Stimulated activated CD4-positive, alpha-beta T cell treated with anti-CD3 and anti-CD28 coated beads, Interleukin-15, amount 100 ng/mL, for 1 hour (primary cell): ENCODE data around the gene FIG4.
"Not testable (repeated sequence)": the region's sequence is repeated elsewhere in the genome, so short reads cannot be mapped to it uniquely, and the experiment has no call there.

Experiments used
- DNase-seq, 2 donors: peaks; one replicate each; pipeline ENCODE4 v3.0.0-alpha.2; 2020; ENCODE audit warnings: low read depth in 1 of 2, low spot score in 1 of 2

Gene FIG4

DNA sequence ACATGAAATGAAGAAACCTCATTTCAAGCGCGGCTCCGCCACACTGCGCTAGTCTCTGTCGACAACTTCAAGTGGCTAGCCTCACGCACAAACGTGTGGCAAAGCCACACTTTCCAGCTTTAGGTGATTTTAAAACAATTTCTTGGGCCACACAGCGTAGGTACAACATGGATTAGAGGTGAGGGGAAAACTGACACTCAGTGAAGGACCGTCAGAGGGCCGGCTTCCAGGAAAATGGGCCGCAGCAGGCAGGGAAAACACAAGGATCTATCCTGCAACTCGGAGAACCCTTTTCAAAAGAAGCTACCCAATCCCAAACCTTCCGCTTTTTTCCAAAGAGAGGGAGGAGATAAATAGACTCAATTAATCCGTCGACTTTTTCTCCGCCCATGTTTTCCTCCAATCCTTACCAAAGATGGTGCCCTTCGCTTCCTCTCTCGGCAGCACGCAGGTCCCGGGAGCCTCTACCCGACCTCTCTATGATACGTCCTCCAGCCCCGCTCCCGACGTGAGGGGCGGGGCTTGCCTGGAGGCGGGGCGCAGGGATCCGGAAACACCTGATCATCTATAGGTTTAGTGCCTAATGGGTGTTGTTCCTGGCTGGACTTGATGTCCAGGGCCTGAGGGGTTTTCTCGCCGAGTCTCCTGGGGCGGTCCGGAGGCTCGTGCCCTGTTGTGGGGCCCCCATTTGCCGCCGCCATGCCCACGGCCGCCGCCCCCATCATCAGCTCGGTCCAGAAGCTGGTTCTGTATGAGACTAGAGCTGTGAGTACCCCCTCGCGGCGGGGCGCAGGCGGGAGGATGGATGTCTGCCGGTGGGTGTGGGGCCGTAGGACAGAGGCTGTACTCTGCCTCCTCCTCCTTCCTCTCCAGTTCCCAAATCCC is at the start of gene FIG4, which contains the start of gene AK9:
TSS of gene FIG4 (plus strand) at position 560 of the 885 bp plus-strand sequence. CDS start at position 700, 140 bp downstream.
TSS of gene AK9 (minus strand) at position 466 of the 885 bp plus-strand sequence. CDS start 15,457 bp downstream, outside the sequence.
- DNase-seq: peak; percentile 78 to 84

DNA sequence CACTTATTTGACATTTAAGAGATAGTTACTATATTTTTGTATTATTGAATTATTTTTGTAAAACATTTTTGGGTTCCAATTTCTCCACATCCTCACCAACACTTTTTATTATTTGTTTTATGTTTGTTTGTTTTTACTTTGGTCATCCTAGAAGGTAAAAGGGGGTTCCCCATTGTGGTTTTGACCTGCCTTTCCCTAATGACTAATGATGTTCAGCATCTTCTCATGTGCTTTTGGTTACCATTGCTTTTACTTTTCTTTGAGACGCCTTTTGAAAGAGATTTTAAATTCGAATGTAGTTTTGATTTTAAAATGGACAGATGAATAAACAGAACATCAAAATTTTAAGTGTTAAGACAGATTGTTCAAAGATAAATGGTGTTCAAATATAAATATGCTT is 47.0 kb upstream of the FIG4 start:
- DNase-seq: no peak

DNA sequence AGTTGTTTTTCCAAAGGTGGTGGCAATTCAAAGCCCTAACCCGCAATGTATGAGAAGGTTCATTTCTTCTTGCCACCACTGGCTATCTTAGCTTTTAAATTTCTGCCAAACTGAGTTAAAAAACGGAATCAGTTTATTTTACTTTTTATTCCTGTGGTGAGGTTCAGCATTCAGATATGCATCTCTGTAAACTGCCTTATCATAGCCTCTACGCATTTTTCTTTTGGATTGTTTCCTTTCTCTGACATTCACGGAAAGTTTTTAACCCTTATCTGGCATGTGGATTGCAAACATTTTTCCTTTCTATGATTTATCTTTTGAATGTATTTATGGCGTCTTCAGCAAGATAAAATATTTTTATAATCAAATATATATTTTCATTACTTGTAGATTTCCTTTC is 37.8 kb upstream of the FIG4 start:
- no peak for DNase-seq

DNA sequence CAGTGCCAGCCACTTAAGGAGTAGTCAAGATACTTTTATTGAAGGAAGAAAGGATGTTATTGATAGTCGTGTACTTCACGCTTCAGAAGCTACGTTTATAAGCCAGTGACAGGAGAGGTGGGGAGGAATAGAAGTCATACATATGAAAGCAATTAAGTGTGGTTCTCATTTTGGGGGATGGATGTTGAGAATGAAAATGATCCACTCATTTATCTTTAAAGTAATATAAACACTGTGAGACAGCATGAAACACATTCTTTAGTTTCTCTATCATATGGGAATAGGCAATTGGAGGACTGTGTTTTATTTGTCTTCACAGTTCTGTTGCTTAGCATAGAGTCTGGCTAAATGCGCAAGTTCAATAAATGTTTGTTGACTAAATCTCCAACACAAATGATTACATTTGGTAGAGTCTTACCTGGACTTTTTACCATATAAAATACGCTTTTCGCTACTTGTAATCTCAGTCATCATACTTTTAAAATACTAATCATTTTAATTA is 35.3 kb upstream of the FIG4 start:
- no peak for DNase-seq

DNA sequence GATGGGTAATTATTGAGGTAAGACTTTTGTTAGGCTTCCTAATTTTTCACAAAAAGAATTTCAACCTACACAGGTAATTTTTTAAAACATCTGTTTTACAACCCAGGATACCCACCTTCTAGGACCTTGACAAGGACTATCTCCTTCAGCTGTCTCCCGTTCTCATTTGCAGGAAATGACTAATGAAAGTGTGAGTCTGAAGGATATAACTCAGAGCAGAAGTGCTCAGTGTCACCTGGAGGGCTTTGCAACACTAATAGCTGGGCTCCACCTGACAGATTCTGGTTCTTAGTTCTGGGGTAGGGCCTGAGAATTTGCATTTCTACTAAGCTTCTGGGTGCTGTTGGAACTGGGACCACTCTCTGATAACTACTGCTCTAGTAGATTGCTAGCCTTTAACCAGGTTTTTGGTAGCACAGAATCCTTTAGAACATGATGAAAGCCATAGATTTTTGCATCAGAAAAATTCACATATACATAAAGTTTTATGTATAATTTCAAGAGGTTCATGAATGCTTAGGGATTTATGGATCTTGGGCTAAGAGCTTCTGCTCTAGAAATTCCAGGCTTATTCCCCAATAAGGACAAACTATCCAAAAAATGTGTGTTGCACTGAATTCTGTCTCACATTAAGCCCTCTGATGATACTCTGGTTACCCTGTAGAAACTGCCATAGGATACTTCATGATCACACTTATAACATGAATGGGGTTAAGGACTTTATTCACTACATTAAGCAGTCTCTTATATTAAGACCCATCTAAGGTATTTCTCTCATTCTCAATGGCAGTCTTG is 30.4 kb upstream of the FIG4 start:
- no peak for DNase-seq

DNA sequence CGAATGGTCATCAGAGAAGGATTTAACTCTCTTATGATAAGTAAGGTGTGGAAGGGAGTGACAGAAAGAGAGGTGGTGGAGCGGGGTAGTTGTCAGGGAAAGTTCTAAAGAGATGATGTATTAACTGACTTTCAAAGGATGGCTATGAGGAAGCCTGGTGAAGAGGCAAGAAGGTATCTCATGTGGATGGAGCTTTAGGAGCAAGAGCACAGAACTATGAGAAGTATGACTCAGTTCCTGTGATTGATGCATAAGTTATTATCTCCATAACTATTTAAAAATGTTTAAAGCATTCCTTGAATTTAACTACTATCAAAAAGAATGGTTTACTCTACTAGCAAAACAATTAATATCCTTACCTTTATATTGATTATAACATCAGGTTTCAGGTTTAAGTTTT is 28.9 kb upstream of the FIG4 start:
- no peak for DNase-seq

DNA sequence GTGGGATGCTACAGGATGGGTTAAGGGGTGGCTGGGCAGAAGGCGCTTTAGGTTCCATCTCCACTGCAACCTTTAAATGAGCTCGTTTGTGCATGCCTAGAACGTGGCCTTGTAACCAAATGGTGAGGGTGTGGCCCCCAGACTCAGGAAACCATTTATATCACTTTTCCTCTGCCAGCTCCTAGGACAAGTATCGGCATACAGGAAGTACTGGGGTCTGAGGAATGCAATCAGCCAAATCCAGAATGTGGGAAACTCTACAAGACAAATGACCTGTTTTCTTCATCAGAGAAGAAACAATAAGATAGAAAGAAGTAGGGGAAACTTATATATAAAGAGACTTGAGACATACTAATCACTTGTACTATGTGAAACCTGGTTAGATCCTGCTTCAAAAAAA is 21.3 kb upstream of the FIG4 start:
- DNase-seq: no peak

DNA sequence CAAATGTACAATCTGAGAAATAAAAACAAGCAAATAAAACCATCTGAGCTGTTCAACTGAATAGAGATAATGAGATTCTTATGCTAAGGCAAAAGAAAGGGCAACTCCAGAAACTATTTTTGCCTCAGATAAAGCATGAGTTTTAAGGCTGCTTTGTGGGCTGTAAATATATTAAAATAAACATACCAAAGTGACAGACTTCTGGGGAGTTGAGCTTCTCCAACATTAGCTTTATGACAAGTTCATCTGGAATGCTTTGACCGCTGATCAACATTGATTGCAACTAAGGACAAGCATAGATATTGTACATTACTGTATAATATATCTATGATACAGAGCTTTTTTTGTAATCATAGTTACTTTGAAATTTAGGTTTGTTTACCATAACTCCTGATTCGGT is 19.4 kb upstream of the FIG4 start:
- no peak for DNase-seq

DNA sequence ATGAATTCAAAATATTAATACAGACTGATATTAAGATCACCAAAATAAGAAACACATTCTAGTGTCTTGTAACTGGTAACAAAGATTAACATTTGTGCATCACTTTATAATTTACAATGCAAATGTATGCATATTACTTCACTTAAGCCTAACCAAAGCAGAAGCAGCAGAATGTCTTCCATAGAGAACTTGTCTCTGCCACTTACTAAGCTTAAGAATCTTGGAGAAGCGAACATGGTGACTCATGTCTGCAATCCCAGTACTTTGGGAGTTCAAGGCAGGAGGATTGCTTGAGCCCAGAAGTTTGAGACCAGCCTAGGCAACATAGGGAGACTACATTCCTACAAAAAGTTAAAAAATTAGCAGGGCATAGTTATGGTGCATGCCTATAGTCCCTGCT is 18.9 kb upstream of the FIG4 start:
- DNase-seq: no peak

DNA sequence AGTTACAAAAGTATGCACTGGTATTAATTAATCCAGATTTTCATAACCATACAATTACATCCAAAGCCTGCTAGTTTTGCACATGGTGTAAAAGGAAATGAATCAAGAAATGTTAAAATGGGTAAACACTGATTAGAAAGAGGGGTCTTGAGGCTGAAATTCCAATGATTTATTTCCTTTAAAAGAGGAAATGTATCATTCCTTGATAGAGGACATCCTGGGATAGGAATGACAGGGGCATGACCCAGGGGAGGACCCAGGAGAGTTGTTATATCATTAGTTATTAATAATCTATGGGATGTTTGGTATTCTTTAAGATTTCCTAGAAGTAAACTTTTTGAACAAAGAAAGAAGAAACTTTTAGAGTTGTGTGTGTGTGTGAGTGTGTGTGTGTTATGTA is 18.3 kb upstream of the FIG4 start:
- DNase-seq: no peak

DNA sequence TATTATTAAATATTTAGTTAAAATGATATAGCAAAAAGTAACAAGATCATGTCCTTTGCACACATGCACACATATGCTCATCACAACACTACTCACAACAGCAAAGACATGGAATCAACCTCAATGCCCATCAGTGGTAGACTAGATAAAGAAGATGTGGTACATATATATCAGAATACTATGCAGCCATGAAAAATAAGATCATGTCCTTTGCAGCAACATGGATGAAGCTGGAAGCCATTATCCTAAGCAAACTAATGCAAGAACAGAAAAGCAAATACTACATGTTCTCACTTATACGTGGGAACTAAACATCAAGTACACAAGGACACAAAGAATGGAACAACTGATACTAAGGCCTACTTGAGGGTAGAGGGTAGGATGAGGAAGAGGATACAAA is 14.4 kb upstream of the FIG4 start:
- DNase-seq: no peak

DNA sequence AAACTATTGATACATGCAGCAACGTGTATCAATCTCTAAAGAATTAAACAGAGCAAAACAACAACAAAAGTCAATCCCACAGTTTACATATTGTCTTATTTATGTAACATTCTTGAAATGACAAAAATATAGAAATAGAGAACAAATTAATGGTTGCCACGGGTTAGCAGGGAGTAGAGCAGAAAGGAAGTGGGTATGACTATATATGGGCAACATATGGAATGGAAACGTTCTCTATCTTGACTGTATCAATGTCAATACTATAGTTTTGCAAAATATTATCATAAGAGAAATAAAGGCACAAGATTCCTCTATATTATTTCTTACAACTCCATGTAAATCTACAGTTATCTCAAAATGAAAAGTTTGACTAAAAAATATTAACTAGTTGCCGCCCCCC is 12.9 kb upstream of the FIG4 start:
- no peak for DNase-seq

DNA sequence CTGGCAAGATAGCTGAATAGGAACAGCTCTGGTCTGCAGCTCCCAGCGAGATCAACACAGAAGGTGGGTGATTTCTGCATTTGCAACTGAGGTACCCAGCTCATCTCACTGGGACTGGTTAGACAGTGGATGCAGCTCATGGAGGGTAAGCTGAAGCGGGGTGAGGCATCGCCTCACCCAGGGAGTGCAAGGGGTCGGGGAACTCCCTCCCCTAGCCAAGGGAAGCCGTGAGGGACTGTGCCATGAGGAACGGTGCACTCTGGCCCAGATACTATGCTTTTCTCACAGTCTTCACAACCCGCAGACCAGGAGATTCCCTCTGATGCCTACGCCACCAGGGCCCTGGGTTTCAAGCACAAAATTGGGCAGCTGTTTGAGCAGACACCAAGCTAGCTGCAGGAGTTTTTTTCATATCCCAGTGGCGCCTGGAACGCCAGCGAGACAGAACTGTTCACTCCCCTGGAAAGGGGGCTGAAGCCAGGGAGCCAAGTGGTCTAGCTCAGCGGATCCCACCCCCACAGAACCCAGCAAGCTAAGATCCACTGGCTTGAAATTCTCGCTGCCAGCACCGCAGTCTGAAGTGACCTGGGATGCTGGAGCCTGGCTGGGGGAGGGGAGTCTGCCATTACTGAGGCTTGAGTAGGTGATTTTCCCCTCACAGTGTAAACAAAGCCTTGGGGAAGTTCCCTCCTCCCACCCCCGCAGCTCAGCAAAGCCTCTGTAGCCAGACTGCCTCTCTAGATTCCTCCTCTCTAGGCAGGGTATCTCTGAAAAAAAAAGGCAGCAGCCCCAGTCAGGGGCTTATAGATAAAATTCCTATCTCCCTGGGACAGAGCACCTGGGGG is 12.2 kb upstream of the FIG4 start:
- DNase-seq: not testable (repeated sequence)

DNA sequence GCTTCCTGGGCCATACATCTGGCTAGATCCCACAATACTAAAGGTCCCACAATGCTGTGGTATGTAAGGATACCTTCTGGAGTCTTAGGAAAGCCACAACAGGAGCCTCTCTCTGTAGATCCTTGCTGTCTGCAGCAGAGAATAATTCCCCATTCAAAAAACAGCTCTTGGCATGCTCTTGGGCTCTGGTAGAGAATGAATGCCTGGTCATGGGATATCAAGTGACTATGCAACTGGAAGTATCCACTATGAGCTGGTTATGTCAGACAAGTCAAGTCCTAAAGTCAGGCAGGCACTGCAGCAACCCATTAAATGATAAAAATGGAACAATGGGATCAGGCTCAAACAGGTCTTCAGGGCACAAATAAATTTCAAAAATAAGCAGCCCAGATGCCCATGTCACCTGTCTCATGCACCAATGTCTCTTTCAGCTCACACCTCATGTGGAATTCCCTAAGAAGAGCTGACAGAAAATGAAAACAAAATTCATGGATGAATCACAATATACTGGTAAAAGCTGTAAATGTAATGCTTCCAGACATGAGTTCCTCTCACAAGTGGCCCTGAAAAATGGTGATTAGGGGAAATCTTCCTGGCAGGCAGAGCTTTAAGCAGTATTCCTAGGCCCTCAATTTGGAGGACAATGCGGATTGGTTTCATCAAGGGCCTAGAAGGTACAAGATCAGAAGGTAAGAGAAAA is 4.4 kb upstream of the FIG4 start:
- DNase-seq: no peak

DNA sequence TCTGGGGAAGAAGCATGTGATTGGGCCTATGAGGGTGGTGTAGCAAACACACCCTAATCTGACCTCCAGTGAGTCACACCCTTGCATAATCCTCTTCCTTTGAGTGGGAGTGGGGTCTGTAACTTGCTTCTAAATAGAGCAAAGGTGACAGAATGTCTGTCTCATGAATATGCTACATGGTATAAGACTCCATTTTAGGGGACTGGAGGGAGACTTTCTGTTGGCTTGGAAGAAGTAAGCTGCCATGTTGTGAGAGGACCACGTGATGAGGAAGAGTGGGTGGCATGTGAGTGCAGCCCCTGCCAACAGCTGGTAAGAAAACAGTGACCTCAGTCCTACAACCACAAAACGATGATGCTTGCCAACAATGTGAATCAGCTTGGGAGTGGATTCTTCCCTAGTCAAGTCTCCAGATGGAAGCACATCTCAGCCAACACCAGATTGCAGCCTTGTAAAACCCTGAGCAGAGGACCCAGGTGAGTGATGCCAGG is 3.8 kb upstream of the FIG4 start:
- DNase-seq: no peak

DNA sequence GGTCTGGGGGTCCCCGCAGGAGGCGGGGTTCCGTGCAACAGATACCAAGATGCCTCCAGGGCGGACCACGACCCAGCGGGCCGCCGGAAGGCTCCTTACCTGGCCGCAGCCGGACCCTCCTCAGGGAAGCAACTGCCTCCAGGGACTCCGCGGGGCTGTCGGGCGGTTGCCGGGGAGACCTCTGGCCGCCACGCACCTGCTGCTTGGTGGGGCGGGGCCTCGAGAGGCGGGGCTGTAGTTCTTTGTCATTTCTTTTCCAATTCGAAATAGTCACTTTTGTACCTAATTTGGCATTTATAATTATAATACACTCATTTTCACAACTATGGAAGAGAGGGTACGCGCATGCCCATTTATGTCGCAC is 741 bp upstream of the FIG4 start:
- peak; percentile 34 to 48 for DNase-seq

DNA sequence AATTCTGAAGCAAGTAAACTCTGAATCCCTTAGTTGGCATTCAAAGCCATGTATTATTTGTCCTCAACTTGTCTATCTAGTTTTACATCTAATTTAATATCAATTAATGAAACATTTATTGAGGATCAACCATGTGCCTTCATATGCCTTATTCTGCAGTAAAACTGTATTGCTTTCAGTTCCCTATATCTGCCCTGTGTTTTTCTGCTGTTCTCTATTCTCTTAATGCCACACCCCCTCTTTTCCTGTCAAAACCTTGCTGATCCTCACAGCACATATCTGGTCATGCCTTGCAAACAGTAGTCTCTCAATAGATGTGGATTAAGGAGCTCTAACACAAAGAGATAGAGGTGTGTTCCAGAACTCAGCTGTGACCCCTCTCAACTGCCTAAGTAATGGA is 2.0 kb downstream of the FIG4 start:
- DNase-seq: no peak

DNA sequence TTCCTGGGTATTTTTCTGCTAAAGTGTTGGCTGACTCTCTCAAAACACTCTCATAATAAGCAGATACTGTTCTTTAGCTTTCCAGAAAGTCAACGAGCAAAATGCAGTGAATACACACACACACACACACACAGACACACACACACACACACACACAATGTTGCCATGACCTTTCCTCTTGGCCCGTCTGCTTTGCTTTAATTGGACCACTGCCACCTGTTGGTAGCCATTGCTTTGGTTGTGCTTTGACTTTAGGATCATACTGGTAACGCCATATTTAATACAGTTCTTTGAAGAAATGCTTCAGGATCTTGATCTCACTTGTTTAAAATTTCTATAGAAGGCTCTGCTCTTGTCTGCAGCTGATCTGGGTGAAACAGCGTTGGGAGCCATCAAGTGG is 4.4 kb downstream of the FIG4 start:
- DNase-seq: no peak

DNA sequence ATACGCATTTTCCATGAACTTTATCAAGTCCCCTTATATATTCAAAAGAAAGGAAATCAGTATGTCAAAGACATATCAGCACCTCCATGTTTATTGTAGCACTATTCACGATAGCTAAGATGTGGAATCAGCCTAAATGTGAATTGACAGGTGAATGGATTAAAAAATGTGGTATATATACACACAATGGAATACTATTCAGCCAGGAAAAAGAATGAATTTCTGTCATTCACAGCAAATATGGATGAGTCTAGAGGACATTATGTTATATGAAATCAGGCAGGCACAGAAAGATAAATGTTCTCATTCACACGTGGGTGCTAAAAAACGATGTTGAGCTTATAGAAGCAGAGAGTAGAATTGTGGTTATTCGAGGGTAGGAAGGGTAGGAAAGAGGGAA is 5.3 kb downstream of the FIG4 start:
- no peak for DNase-seq

DNA sequence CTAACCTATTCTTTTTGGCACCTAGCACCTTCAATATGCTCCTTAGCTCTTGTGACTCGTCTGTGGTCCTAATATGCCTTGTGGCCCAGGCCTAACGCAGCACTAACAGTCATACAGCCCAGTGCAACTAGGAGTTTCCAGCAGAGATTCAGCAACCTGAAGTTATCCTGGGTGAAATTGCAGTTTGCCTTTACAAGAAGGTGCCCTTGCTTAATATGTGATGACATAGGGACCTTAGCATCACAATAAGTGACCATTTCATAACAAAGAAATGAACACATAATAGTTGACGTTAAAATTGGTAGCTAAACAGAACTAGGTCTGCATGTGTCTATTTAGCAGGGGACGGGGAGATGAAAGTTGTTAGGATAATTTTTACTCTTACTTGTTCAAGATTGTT is 10.1 kb downstream of the FIG4 start:
- no peak for DNase-seq
